HG03575 (cell line): ENCODE data around the gene JAK3.
"Not testable (repeated sequence)": the region's sequence is repeated elsewhere in the genome, so short reads cannot be mapped to it uniquely, and the experiment has no call there.

Source experiments
- ATAC-seq: cut with Tn5 transposase; IDR thresholded peaks from one replicate; pipeline ENCODE4 v1.9.1; 2021; ENCODE audit not compliant: unreplicated experiment, insufficient number of reproducible peaks, low FRiP score; ENCODE audit errors: extremely low read depth

Gene JAK3

GRCh38 chr19:17812099-17812498, 35.7 kb downstream of the JAK3 start:
- no peak for ATAC-seq

- no peak for ATAC-seq
These were observed 36.1 kb downstream of the JAK3 start for GRCh38 chr19:17811681-17812080.

GRCh38 chr19:17811103-17811502, 36.7 kb downstream of the JAK3 start:
- ATAC-seq: no peak

GRCh38 chr19:17807731-17808316, 40.0 kb downstream of the JAK3 start:
- no peak for ATAC-seq

GRCh38 chr19:17806945-17807344, 40.8 kb downstream of the JAK3 start:
- ATAC-seq: no peak

- ATAC-seq: no peak
These were observed 42.4 kb downstream of the JAK3 start for GRCh38 chr19:17805427-17805826.

- ATAC-seq: no peak
These were observed 44.4 kb downstream of the JAK3 start for GRCh38 chr19:17803264-17803896.

- ATAC-seq: no peak
These were observed 45.5 kb downstream of the JAK3 start for GRCh38 chr19:17802137-17802858.

- not testable (repeated sequence) for ATAC-seq
These were observed 49.2 kb downstream of the JAK3 start for GRCh38 chr19:17798599-17798998.

GRCh38 chr19:17797424-17798201, 50.2 kb downstream of the JAK3 start:
- no peak for ATAC-seq

GRCh38 chr19:17796838-17797423, 50.9 kb downstream of the JAK3 start:
- ATAC-seq: no peak

GRCh38 chr19:17796013-17796837, 51.6 kb downstream of the JAK3 start:
- ATAC-seq: no peak

- no peak for ATAC-seq
These were observed 52.3 kb downstream of the JAK3 start for GRCh38 chr19:17795495-17795856.

GRCh38 chr19:17794731-17795494, 52.9 kb downstream of the JAK3 start, which contains the start of gene B3GNT3:
TSS of gene B3GNT3 (plus strand) at chr19:17795138. CDS start at chr19:17807808, 12,670 bp downstream.
- no peak for ATAC-seq

GRCh38 chr19:17794412-17794730, 53.4 kb downstream of the JAK3 start:
- ATAC-seq: no peak

- no peak for ATAC-seq
These were observed 57.6 kb downstream of the JAK3 start for GRCh38 chr19:17790059-17790780.

GRCh38 chr19:17788632-17789031, 59.1 kb downstream of the JAK3 start:
- no peak for ATAC-seq
